Stimulated activated effector memory CD8-positive, alpha-beta T cell treated with anti-CD3 and anti-CD28 coated beads, Interleukin-12 subunit alpha, Interleukin-12 subunit beta, amount 100 ng/mL, for 72 hours (primary cell): Measurements from ENCODE around the gene ANKDD1B.
"Not testable (repeated sequence)": the region's sequence is repeated elsewhere in the genome, so short reads cannot be mapped to it uniquely, and the experiment has no call there.

Experiments used
- ATAC-seq: fragments of 150-1000 bp; cut with Tn5 transposase; 2 replicates; pipeline ENCODE4 v1.10.0; 2021
- DNase-seq, 2 donors: peaks; one replicate each; pipeline ENCODE4 v3.0.0; 2021 to 2022; ENCODE audit warnings: low spot score in 2 of 2
- H3K27ac Mint-ChIP-seq: one replicate; pipeline ENCODE4 v1.8.0; 2022; ENCODE audit warnings: mild to moderate bottlenecking, mixed read lengths
- H3K36me3 Mint-ChIP-seq: one replicate; pipeline ENCODE4 v1.8.0; 2022; ENCODE audit warnings: mild to moderate bottlenecking, mixed read lengths
- H3K4me1 Mint-ChIP-seq: one replicate; pipeline ENCODE4 v1.8.0; 2022; ENCODE audit warnings: mixed read lengths
- H3K4me3 Mint-ChIP-seq: one replicate; pipeline ENCODE4 v1.8.0; 2022; ENCODE audit warnings: mild to moderate bottlenecking, mixed read lengths
- H3K9me3 Mint-ChIP-seq: one replicate; pipeline ENCODE4 v1.8.0; 2022; ENCODE audit warnings: mixed read lengths

The ANKDD1B gene

GRCh38 chr5:75607341-75607740, 3.9 kb upstream of the ANKDD1B start:
- not testable (repeated sequence) for H3K9me3 Mint-ChIP-seq, H3K36me3 Mint-ChIP-seq, H3K4me3 Mint-ChIP-seq, DNase-seq, H3K4me1 Mint-ChIP-seq, ATAC-seq, H3K27ac Mint-ChIP-seq

- no peaks in the 10 kb centered on the region for H3K9me3 Mint-ChIP-seq
- H3K4me1 Mint-ChIP-seq: no peaks in the 10 kb centered on the region
- no peak overlapping the region for H3K4me3 Mint-ChIP-seq
These were observed 2.4 kb upstream of the ANKDD1B start for GRCh38 chr5:75608870-75609269.

GRCh38 chr5:75610201-75610600, 1.1 kb upstream of the ANKDD1B start:
- Mint-ChIP-seq H3K27ac (no peak overlapping the region), H3K4me3 (no peak overlapping the region), H3K36me3 (no peaks in the 10 kb centered on the region), H3K4me1 (no peaks in the 10 kb centered on the region), H3K9me3 (no peaks in the 10 kb centered on the region)
- ATAC-seq (no peak), DNase-seq (no peak)

More at GRCh38 chr5:75608870-75609269, 2.4 kb upstream of the ANKDD1B start:
- ATAC-seq (no peak), DNase-seq (no peak)
- H3K36me3 Mint-ChIP-seq: no peaks in the 10 kb centered on the region
- no peak overlapping the region for H3K27ac Mint-ChIP-seq

- not testable (repeated sequence) for H3K36me3 Mint-ChIP-seq, H3K27ac Mint-ChIP-seq, H3K9me3 Mint-ChIP-seq, H3K4me1 Mint-ChIP-seq, ATAC-seq, DNase-seq, H3K4me3 Mint-ChIP-seq
These were observed 368 bp upstream of the ANKDD1B start for GRCh38 chr5:75610859-75611310.

GRCh38 chr5:75612226-75612569, 945 bp downstream of the ANKDD1B start:
- no peaks in the 10 kb centered on the region for H3K36me3 Mint-ChIP-seq
- no peaks in the 10 kb centered on the region for H3K4me1 Mint-ChIP-seq
- H3K27ac Mint-ChIP-seq: no peak overlapping the region
- no peaks in the 10 kb centered on the region for H3K9me3 Mint-ChIP-seq
- no peak for DNase-seq
- H3K4me3 Mint-ChIP-seq: no peak overlapping the region
- no peak for ATAC-seq

GRCh38 chr5:75612901-75613300, 1.6 kb downstream of the ANKDD1B start:
- no peaks in the 10 kb centered on the region for H3K4me1 Mint-ChIP-seq
- H3K27ac Mint-ChIP-seq: no peak overlapping the region
- no peaks in the 10 kb centered on the region for H3K9me3 Mint-ChIP-seq
- ATAC-seq (no peak), DNase-seq (no peak)
- H3K4me3 Mint-ChIP-seq: no peak overlapping the region
- H3K36me3 Mint-ChIP-seq: no peaks in the 10 kb centered on the region

GRCh38 chr5:75614176-75614575, 2.9 kb downstream of the ANKDD1B start:
- Mint-ChIP-seq H3K4me3 (no peak overlapping the region), H3K9me3 (no peaks in the 10 kb centered on the region), H3K4me1 (no peaks in the 10 kb centered on the region), H3K36me3 (no peaks in the 10 kb centered on the region), H3K27ac (no peak overlapping the region)
- ATAC-seq (no peak), DNase-seq (no peak)

- no peaks in the 10 kb centered on the region for H3K4me1 Mint-ChIP-seq
- no peak overlapping the region for H3K27ac Mint-ChIP-seq
- ATAC-seq: no peak
- no peaks in the 10 kb centered on the region for H3K36me3 Mint-ChIP-seq
- no peak for DNase-seq
- H3K4me3 Mint-ChIP-seq: no peak overlapping the region
- no peaks in the 10 kb centered on the region for H3K9me3 Mint-ChIP-seq
These were observed 5.2 kb downstream of the ANKDD1B start for GRCh38 chr5:75616371-75616881.

GRCh38 chr5:75616971-75617621, 5.8 kb downstream of the ANKDD1B start:
- Mint-ChIP-seq H3K9me3 (no peaks in the 10 kb centered on the region), H3K4me3 (no peak overlapping the region)
- DNase-seq: no peak

GRCh38 chr5:75617736-75618352, 6.6 kb downstream of the ANKDD1B start:
- H3K27ac Mint-ChIP-seq: no peak overlapping the region
- no peak overlapping the region for H3K4me3 Mint-ChIP-seq
- no peaks in the 10 kb centered on the region for H3K9me3 Mint-ChIP-seq
- no peaks in the 10 kb centered on the region for H3K4me1 Mint-ChIP-seq
- no peaks in the 10 kb centered on the region for H3K36me3 Mint-ChIP-seq
- ATAC-seq: no peak
- DNase-seq: no peak

More at GRCh38 chr5:75616971-75617621, 5.8 kb downstream of the ANKDD1B start:
- no peaks in the 10 kb centered on the region for H3K36me3 Mint-ChIP-seq
- H3K27ac Mint-ChIP-seq: no peak overlapping the region
- no peak for ATAC-seq
- no peaks in the 10 kb centered on the region for H3K4me1 Mint-ChIP-seq

- H3K36me3 Mint-ChIP-seq: no peaks in the 10 kb centered on the region
- no peak overlapping the region for H3K4me3 Mint-ChIP-seq
- H3K9me3 Mint-ChIP-seq: no peaks in the 10 kb centered on the region
- H3K4me1 Mint-ChIP-seq: no peaks in the 10 kb centered on the region
- no peak for ATAC-seq
- DNase-seq: no peak
- no peak overlapping the region for H3K27ac Mint-ChIP-seq
These were observed 9.1 kb downstream of the ANKDD1B start for GRCh38 chr5:75620184-75620959.

- H3K36me3 Mint-ChIP-seq: no peaks in the 10 kb centered on the region
- ATAC-seq (no peak), DNase-seq (no peak)
- H3K27ac Mint-ChIP-seq: no peak overlapping the region
- no peak overlapping the region for H3K4me3 Mint-ChIP-seq
- H3K9me3 Mint-ChIP-seq: no peaks in the 10 kb centered on the region
- H3K4me1 Mint-ChIP-seq: no peaks in the 10 kb centered on the region
These were observed 11.3 kb downstream of the ANKDD1B start for GRCh38 chr5:75622564-75622963.

GRCh38 chr5:75623846-75624245, 12.6 kb downstream of the ANKDD1B start:
- Mint-ChIP-seq H3K4me3 (no peak overlapping the region), H3K9me3 (no peaks in the 10 kb centered on the region), H3K36me3 (no peaks in the 10 kb centered on the region), H3K4me1 (no peaks in the 10 kb centered on the region), H3K27ac (no peak overlapping the region)
- ATAC-seq: no peak
- no peak for DNase-seq

- Mint-ChIP-seq H3K9me3 (no peaks in the 10 kb centered on the region), H3K4me1 (no peaks in the 10 kb centered on the region), H3K4me3 (no peak overlapping the region), H3K27ac (no peak overlapping the region), H3K36me3 (no peaks in the 10 kb centered on the region)
- DNase-seq: no peak
- no peak for ATAC-seq
These were observed 15.7 kb downstream of the ANKDD1B start for GRCh38 chr5:75626959-75627358.

- Mint-ChIP-seq H3K4me3 (no peak overlapping the region), H3K27ac (no peak overlapping the region), H3K4me1 (no peaks in the 10 kb centered on the region), H3K36me3 (no peaks in the 10 kb centered on the region), H3K9me3 (no peaks in the 10 kb centered on the region)
- DNase-seq (no peak), ATAC-seq (no peak)
These were observed 16.5 kb downstream of the ANKDD1B start for GRCh38 chr5:75627801-75628200.

GRCh38 chr5:75630875-75631274, 19.6 kb downstream of the ANKDD1B start:
- H3K4me1 Mint-ChIP-seq: no peaks in the 10 kb centered on the region
- no peak overlapping the region for H3K4me3 Mint-ChIP-seq
- H3K9me3 Mint-ChIP-seq: no peaks in the 10 kb centered on the region
- no peaks in the 10 kb centered on the region for H3K36me3 Mint-ChIP-seq
- ATAC-seq: no peak
- no peak overlapping the region for H3K27ac Mint-ChIP-seq
- no peak for DNase-seq
